ENCODE results near the gene ASTN1. TPM values are rescaled to one million over a fixed set of nuclear protein-coding genes. Genes with fewer than 3 reads are reported as not detected.

The ASTN1 gene
- total RNA-seq, 2 experiments from 2014 or later: not detected

GRCh38 chr1:176877557-176877956, 287.0 kb downstream of the ASTN1 start:
- no TSS peak for BruUV-seq (replicated peaks)
- CTCF ChIA-PET (ENCODE audit: unreplicated experiment): no interaction called here
- POLR2A ChIA-PET: no interaction called here

GRCh38 chr1:176876966-176877515, 287.5 kb downstream of the ASTN1 start:
- Histone ChIP-seq H4K20me1 (ENCODE audit: insufficient read depth, low read length) (no peaks in the 10 kb centered on the region), H2AFZ (ENCODE audit: low read length) (no peak overlapping the region), H3K36me3 (ENCODE audit: insufficient read depth, low read length) (no peaks in the 10 kb centered on the region), H3K4me1 (ENCODE audit: insufficient read depth, low read length, poor library complexity, severe bottlenecking) (no peaks in the 10 kb centered on the region), H3K9me2 (ENCODE audit: insufficient read depth, low read length) (no peaks in the 10 kb centered on the region), H3K79me2 (ENCODE audit: insufficient read depth, low read depth, low read length) (no peaks in the 10 kb centered on the region), H3K4me3 (ENCODE audit: low read depth, low read length, poor library complexity, severe bottlenecking) (no peak overlapping the region), H3K27ac (ENCODE audit: low read depth, low read length, poor library complexity, severe bottlenecking) (no peak overlapping the region), H3K9me3 (ENCODE audit: low read length) (no peaks in the 10 kb centered on the region), H3K4me2 (ENCODE audit: low read length) (no peak overlapping the region)
- TF ChIP-seq CTCF (conservative IDR thresholded peaks at IDR 0.05; ENCODE audit: low read length): no peak
- intact Hi-C loops (cut with micrococcal nuclease; ENCODE audit: unreplicated experiment): no loop called here
- ChIA-PET POLR2A (no interaction called here), CTCF (ENCODE audit: unreplicated experiment) (no interaction called here)
- no TSS peak for BruUV-seq (replicated peaks)
- DNase-seq (ENCODE audit: low spot score): no peak

More at GRCh38 chr1:176877557-176877956, 287.0 kb downstream of the ASTN1 start:
- intact Hi-C loops (cut with micrococcal nuclease; ENCODE audit: unreplicated experiment): no loop called here
- Histone ChIP-seq H3K36me3 (ENCODE audit: insufficient read depth, low read length) (no peaks in the 10 kb centered on the region), H3K27ac (ENCODE audit: low read depth, low read length, poor library complexity, severe bottlenecking) (no peak overlapping the region), H3K9me2 (ENCODE audit: insufficient read depth, low read length) (no peaks in the 10 kb centered on the region), H3K79me2 (ENCODE audit: insufficient read depth, low read depth, low read length) (no peaks in the 10 kb centered on the region), H3K4me1 (ENCODE audit: insufficient read depth, low read length, poor library complexity, severe bottlenecking) (no peaks in the 10 kb centered on the region), H3K9me3 (ENCODE audit: low read length) (no peaks in the 10 kb centered on the region), H3K4me2 (ENCODE audit: low read length) (no peak overlapping the region), H3K4me3 (ENCODE audit: low read depth, low read length, poor library complexity, severe bottlenecking) (no peak overlapping the region), H2AFZ (ENCODE audit: low read length) (no peak overlapping the region), H4K20me1 (ENCODE audit: insufficient read depth, low read length) (no peaks in the 10 kb centered on the region)
- no peak for DNase-seq (ENCODE audit: low spot score)
- TF ChIP-seq EZH2phosphoT487 (IDR thresholded peaks at IDR 0.05; ENCODE audit: borderline replicate concordance, low read depth, low read length) (no peak), CTCF (conservative IDR thresholded peaks at IDR 0.05; ENCODE audit: low read length) (no peak)

GRCh38 chr1:176869577-176869976, 294.9 kb downstream of the ASTN1 start:
- TF ChIP-seq CTCF (conservative IDR thresholded peaks at IDR 0.05; ENCODE audit: low read length): no peak
- no peak for TF ChIP-seq EZH2phosphoT487 (IDR thresholded peaks at IDR 0.05; ENCODE audit: borderline replicate concordance, low read depth, low read length)
- H3K9me2 ChIP-seq (ENCODE audit: insufficient read depth, low read length): no peaks in the 10 kb centered on the region

More at GRCh38 chr1:176869577-176869976, 294.9 kb downstream of the ASTN1 start:
- CTCF ChIA-PET (ENCODE audit: unreplicated experiment): no interaction called here
- H2AFZ ChIP-seq (ENCODE audit: low read length): no peak overlapping the region
- no peak overlapping the region for H3K27ac ChIP-seq (ENCODE audit: low read depth, low read length, poor library complexity, severe bottlenecking)
- H3K79me2 ChIP-seq (ENCODE audit: insufficient read depth, low read depth, low read length): no peaks in the 10 kb centered on the region
- POLR2A ChIA-PET: interaction anchor here (1.2 kb wide), 1 partner anchor 231 kb away, joined by 3 read pairs; no protein-coding TSS in a partner anchor
- no peak overlapping the region for H3K4me2 ChIP-seq (ENCODE audit: low read length)
- H3K9me3 ChIP-seq (ENCODE audit: low read length): no peaks in the 10 kb centered on the region
- no peaks in the 10 kb centered on the region for H3K36me3 ChIP-seq (ENCODE audit: insufficient read depth, low read length)
- H4K20me1 ChIP-seq (ENCODE audit: insufficient read depth, low read length): no peaks in the 10 kb centered on the region
- H3K4me3 ChIP-seq (ENCODE audit: low read depth, low read length, poor library complexity, severe bottlenecking): no peak overlapping the region
- no peak for DNase-seq (ENCODE audit: low spot score)
- intact Hi-C loops (cut with micrococcal nuclease; ENCODE audit: unreplicated experiment): no loop called here
- no TSS peak for BruUV-seq (replicated peaks)
- no peaks in the 10 kb centered on the region for H3K4me1 ChIP-seq (ENCODE audit: insufficient read depth, low read length, poor library complexity, severe bottlenecking)

All from OCI-LY7 (cell line).